GM18507 (cell line): Measurements from ENCODE around the gene PGPEP1.
"Not testable (repeated sequence)": the region's sequence is repeated elsewhere in the genome, so short reads cannot be mapped to it uniquely, and the experiment has no call there.

Experiments used
- DNase-seq: peaks from one replicate; pipeline ENCODE4 v3.0.0; 2011; ENCODE audit warnings: low read depth; ENCODE audit not compliant: insufficient read length; ENCODE audit errors: extremely low spot score
- FAIRE-seq: peaks from 2 replicates; lab custom pipeline; 2011; peaks lifted over from hg19 to GRCh38; lab: Jason Lieb, UNC

Gene PGPEP1

GRCh38 chr19:18328340-18329034 is 11.9 kb upstream of the PGPEP1 start:
- FAIRE-seq (peak; percentile 98), DNase-seq (peak; percentile 86)

GRCh38 chr19:18329035-18329376 is 11.4 kb upstream of the PGPEP1 start:
- FAIRE-seq (no peak), DNase-seq (no peak)

DNA sequence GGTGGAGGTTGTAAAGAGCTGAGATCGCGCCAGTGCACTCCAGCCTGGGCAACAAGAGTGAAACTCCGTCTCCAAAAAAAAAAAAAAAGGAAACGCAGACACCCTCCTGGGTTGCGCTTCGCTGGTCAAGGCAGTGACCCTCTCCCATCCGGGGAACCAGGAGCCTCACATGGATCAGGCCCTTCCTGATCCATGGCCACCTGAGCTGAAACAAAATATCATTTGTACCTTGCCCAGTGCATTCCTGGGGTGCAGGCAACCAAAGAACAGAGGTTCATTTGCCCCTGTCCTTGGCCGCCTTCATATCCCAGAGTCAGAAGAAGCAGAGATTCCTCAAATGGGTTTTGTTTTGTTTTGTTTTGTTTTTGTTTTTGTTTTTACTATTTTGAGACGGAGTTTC is 9.5 kb upstream of the PGPEP1 start:
- no peak for DNase-seq
- no peak for FAIRE-seq

GRCh38 chr19:18332917-18333530 is 7.4 kb upstream of the PGPEP1 start:
- FAIRE-seq (no peak), DNase-seq (no peak)

- FAIRE-seq (no peak), DNase-seq (no peak)
Measured at GRCh38 chr19:18333680-18334079, 6.7 kb upstream of the PGPEP1 start.

- FAIRE-seq: no peak
- no peak for DNase-seq
Measured at GRCh38 chr19:18336121-18336520, 4.3 kb upstream of the PGPEP1 start.

DNA sequence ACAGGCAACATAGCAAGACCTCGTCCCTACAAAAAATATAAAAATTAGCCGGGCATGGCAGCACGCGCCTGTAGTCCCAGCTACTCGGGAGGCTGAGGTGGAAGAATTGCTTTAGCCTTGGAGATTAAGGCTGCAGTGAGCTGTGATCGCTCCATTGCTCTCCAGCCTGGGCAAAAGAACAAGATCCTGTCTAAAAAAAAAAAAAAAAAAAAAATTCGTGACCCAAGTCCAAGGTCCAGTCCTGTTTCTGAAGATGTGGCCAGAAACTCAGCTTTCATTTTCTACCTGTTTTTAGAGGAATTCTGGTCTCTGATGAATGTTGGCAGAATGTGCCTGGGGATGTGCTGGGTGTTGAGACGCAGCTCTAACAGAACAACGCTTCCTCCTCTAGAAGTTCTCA is 1.9 kb upstream of the PGPEP1 start:
- no peak for DNase-seq
- no peak for FAIRE-seq

DNA sequence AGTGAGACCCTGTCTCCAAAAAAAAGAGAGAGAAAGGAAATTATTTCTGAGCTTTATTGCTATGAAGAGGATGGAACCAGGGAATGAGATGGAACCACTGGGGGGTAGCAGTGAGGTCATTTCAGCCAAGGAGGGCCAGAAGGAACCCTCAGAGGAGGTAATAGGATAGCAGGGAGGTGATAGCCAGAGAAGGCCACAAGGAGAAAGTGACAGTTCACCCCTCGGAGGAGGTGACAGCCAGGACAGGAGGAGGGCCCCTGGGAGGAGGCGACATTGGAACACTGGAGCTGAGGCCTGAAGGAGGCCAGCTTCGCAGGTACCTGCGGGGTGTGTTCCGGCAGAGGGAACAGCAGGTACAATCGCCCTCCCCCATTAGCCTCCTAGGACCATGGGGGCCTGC is 675 bp upstream of the PGPEP1 start:
- FAIRE-seq (no peak), DNase-seq (no peak)

GRCh38 chr19:18340990-18341868 is 831 bp downstream of the PGPEP1 start:
- peak; percentile 73 for DNase-seq
- peak; percentile 78 for FAIRE-seq

- FAIRE-seq: no peak
- DNase-seq: no peak
Measured at GRCh38 chr19:18342090-18342632, 1.8 kb downstream of the PGPEP1 start.

DNA sequence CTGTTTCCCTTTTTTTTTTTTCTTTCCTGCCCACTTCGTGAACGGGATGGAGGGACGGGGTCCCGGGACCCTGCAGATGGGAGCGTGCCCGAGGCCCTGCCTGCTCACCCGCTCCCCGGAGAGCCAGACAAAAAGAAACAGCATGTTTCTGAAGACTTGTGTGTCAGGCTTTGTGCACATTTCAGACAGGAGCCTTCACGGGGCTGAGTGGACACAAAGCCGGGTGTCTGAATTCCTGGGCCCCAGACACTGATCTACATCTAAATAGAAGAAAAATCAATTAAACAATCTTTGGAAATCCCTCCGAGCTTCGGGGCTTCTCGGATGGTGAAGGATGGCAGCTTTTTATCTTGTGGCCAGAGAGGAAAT is 4.2 kb downstream of the PGPEP1 start:
- FAIRE-seq (no peak), DNase-seq (no peak)

- FAIRE-seq: no peak
- DNase-seq: no peak
Measured at GRCh38 chr19:18345296-18345695, 4.9 kb downstream of the PGPEP1 start.

DNA sequence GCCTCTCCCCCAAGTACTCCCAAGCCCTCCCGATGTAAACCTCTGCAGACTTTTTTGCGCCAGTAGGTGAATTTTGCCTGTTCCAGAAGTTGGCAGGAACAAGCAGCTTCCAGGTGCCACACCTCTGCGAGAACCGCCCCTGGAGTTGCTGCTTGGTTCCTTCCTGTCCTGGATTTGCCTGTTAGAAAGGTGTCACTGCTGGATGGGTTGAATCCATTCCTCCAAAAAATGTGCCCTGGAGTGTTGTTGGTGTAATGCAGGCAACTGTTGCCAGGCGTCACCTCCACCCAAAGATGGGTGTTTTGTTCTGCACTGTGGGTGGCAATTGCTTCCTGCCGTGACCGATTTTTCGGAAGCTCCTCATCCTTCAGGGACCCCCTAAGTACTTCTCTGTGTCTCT is 5.7 kb downstream of the PGPEP1 start:
- DNase-seq: no peak
- no peak for FAIRE-seq

GRCh38 chr19:18348171-18348570 is 7.8 kb downstream of the PGPEP1 start:
- DNase-seq (no peak), FAIRE-seq (no peak)

- not testable (repeated sequence) for FAIRE-seq, DNase-seq
Measured at GRCh38 chr19:18348818-18349339, 8.5 kb downstream of the PGPEP1 start.

- DNase-seq (no peak), FAIRE-seq (peak; percentile 59)
Measured at GRCh38 chr19:18349524-18350128, 9.2 kb downstream of the PGPEP1 start.

DNA sequence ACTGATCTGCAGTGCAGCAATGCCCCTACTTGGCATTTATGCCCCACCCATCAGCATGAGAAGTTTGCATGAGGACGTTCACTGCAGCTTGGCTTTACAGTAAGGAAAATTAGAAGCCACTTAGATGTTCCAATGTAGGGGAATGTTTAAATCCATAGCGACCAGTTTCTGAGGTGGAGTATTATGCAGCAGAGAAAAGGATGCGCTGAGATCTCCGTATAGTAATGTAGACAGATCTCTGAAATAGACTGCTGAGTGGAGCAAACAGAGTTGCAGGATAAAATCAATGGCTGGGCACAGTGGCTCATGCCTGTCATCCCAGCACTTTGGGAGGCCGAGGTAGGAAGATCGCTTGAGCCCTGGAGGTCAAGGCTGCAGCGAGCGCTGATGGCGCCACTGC is 10.1 kb downstream of the PGPEP1 start:
- no peak for FAIRE-seq
- DNase-seq: no peak

DNA sequence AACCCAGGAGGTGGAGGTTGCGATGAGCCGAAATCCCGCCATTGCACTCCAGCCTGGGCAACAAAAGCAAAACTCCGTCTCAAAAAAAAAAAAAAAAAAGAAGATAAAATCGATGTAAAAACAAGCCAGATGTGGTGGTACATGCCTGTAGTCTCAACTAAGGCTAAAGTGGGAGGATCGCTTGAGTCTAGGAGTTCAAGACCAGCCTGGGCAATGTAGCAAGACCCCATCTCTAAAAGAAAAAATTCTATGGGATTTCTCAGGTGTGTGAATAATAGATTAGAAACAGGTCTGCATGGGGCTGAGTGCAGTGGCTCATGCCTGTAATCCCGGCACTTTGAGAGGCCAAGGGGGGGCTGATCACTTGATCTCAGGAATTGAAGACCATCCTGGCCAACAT is 11.1 kb downstream of the PGPEP1 start:
- DNase-seq (no peak), FAIRE-seq (no peak)

GRCh38 chr19:18353378-18354005 is 13.1 kb downstream of the PGPEP1 start:
- no peak for DNase-seq
- FAIRE-seq: no peak
